HG03558 (cell line): ENCODE results near the gene CTNS.
"Not testable (repeated sequence)": the region's sequence is repeated elsewhere in the genome, so short reads cannot be mapped to it uniquely, and the experiment has no call there.

Experiments
- ATAC-seq: cut with Tn5 transposase; IDR thresholded peaks from one replicate; pipeline ENCODE4 v1.9.1; 2021; ENCODE audit warnings: moderate number of reproducible peaks; ENCODE audit not compliant: unreplicated experiment; ENCODE audit errors: extremely low read depth

The CTNS gene

DNA sequence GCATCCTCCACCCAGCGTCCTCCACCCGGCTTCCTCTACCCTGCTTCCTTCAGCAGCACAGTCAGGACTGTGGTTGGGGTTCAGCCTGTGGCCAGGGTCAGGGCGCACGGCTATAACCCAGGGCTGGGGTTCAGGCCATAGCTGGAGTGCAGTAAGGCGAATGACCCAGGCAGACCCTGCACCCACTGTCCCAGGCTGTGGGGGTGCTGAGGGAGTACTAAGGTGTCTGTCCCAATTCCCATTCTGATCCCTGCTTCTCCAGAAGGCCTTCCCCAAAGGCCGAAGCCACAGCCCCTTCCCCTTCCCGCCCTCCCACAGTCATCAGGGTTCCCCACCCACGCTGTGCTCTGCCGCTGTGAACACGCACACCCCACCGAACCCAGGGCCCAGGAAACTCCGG, 44.5 kb downstream of the CTNS start:
- no peak for ATAC-seq

DNA sequence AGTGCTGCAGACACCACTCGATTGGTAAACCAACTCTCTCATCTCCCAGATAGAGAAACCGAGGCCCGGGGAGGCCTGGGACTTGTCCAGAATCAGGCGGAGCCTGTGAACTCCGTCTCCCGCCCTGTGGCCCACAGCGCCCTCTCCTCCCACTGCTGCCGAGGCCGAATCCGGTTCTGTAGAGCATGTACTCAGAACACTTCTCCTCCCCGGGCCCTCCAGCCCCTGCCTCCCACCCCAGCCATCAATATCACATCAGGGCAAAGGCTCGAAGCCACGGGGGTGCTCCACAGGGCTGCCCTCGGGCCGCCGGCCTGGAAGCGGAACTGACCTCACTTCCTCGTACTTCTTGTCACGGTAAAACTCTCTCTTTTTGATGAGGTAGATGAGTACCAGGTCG, 45.0 kb downstream of the CTNS start:
- ATAC-seq, result no peak

DNA sequence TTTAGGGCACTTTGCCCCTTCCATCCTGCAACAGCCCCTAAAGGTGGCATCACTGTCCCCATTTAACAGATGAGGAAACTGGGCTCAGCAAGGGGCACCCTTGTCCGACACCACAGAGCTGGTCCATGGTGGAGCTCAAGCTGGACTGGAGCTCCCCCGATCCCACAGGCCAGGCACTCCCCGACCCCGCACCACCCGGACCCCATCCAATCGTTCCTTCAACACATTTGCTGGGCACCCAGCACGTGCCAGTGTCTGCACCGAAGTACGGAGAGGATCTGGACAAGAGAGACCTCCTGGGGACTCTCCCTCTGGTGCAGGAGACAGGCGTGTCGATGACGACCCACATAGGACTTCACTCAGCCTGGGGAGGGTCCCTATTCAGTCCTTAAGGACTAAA, 45.5 kb downstream of the CTNS start:
- no peak for ATAC-seq

DNA sequence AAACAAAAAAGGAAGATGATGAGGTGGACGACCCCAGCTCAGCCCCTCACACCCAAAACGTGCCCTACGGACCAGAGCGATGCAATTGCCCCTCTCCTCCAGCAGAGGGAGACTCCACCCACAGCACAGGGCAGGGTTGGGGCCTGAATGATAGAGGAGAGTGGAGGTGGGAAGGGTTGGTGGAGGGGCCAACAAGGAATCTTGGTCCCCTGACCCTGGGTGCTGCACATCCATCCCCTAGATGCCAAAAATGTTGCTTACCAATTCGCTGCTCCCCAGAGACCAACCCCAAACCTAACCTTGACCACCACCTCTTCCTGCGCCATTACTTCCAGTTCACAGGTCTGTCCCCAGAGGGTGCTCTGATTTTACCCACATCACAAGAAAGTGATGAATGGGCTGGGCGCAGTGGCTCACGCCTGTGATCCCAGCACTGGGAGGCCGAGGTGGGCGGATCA, 46.5 kb downstream of the CTNS start:
- no peak for ATAC-seq

DNA sequence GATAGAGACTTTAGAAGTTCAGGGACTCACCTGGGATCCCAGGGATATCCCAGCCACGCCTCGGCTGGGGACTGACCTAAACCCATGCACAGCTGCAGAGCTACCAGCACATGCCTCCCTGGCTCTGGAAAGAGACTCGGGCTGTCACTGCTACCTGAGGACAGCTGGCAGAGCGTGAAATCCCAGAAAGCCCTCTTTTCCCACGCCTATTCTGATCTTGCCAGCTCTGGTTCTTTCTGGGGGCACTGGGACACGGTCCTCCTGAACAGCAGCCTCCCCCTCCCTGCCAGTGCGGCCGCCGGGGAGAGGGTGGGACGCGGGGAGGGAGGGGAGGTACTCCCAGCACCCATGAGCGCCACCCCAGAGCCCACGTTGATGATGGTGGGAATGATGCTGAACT, 48.6 kb downstream of the CTNS start:
- no peak for ATAC-seq

DNA sequence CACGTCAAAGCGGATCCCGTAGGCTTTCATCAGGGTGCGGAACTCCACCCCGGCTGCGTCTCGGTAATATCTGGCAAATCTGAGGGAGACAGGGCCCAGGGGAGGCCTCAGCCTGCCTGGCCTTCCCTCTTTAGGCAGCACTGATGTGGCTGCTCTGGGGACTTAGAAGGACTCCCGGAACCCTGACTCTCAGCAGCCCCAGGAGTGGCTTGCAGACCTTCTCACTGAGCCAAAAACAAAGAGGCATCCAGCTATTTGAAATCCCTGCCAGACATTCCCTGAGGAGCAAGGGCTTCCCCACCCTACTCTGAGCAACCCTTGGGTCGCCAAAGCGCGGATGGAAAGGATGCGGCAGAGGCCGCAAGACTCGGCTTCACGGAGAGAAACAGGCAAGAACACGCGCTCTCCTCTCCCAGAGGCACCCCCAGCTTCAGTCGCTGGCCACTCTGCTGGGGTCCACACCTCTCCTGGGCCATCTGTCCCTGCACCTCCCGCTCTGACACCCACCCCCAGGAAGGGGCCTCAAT, 51.5 kb downstream of the CTNS start:
- no peak for ATAC-seq

DNA sequence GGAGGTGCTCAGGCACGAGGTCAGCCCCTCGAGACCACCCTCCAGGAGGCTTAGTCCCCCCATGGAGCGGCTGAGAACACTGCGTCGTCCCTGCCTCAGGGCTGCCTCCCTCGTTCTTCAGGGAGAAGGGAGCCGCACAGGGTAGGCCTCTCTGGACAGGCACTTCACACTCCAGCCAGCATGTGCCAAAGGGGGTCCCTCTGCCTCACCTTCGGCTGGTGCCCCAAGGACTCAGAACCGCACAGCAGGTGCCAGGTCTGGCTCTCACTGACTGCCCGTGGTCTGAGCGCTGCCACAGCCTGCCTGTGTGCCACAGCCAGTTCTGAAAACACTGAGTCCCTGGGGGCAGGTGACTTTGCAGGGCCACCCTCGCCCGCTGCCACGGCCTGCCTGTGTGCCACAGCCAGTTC, 52.3 kb downstream of the CTNS start:
- ATAC-seq, result no peak

DNA sequence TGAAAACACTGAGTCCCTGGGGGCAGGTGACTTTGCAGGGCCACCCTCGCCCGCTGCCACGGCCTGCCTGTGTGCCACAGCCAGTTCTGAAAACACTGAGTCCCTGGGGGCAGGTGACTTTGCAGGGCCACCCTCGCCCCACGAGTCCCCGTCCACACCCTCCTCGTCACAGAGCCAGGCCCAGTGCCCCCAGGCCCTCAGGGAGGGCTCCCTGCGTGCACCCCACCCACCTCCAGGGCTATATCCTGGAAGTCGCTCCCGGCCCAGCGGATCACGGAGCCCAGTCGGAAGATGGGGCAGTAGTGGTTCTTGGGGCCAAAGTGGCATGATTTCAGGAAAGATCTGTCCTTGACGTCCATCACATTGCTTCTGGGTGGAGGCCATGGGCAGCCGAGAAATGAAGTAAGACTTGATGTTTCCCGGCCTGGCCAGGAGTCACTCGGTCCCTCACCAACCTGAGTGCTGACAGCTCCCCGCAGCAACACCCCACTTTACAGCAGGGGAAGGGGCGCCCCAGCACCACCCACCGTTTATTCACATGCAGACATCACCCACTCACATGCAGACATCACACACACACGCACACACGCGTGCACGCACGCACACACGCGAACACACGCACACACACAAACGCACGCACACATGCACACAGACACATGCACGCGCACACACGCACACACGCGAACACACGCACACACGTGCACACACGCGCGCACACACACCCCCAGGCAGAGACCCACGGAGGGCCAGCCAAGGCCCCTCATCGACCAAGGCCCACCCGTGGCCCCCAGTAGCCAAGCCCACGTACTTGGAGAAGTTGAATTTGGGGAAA, 52.9 kb downstream of the CTNS start:
- ATAC-seq, result no peak

DNA sequence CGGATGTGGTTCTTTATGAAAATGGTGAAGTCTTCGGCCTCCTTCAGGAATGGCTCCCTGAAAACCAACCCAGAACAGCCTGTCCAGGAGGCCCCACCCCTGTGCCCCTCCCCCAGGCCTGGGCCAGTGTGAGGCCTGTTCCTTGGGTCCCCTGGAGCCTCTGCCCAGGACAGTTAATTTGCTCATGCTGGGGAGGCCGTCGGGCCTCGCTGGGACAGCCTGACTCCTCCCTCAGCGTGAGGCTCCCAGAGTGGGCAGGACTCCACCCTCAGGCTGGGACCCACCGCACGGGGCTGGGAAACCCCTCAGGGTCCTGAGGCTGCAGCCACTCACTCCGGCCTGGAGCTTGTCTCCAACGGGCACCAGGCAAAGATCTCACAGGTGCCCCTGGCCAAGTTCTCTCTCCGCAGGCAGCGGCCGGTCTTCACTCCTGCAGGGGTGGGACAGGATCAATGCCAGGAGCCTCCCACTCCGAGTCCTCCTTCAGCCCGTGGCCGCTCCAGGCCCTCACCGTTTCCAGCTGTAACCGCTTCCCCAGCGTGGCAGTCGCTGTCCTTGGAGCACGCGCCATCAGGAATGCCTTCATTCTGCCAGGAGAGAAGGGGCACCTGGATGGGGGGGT, 53.6 kb downstream of the CTNS start:
- ATAC-seq, result no peak

DNA sequence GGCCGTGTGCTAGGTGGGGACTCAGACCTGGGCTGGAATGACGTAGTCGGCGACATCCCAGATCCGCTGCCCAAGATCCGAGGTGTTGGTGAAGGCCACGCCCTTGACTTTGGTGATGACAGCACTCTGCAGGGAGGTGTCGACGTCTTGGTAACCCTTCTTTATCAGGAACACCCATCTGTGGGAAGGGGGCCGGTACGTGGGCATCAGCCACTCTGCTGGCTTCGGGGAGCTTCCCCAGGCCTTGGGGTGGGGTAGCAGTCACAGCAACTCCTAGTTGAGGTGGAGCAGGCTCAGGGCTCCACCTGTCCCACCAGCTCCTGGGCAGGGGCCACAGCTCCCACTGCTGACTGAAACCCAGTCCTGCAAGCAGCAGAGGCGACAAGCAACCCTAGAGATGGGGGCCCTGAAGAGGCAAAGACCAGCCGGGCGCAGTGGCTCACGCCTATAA, 55.1 kb downstream of the CTNS start:
- no peak for ATAC-seq

DNA sequence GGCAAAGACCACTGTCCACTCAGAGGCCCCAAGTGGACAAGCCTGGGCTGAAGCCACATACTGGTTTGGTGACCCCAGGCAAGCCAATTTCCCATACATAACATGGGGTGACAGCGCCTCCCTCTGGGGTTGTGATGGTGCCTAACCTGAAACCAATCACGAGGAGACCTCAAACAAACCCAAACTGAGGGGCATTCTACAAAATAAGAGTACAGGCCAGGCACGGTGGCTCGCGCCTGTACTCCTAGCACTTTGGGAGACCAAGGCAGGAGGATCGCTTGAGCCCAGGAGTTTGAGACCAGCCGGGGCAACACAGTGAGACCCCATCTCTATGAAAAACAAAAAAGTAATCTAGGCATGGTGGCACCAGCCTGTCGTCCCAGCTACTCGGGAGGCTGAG, 55.8 kb downstream of the CTNS start:
- ATAC-seq, result no peak

DNA sequence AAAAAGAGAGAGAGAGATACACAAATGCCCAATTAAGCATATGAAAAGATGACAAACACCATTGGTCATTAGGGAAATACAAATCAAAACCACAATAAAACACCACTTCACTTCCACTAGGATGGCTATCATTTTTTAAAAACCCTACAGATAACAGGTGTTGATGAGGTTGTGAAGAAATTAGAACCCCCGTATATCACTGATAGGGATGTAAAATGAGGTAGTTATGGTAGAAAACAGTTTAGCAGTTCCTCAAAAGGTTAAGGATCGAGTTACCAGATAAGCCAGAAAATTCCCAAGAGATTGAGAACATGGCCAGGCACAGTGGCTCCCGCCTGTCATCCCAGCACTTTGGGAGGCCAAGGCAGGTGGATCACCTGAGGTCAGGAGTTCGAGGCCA, 56.6 kb downstream of the CTNS start:
- no peak for ATAC-seq

DNA sequence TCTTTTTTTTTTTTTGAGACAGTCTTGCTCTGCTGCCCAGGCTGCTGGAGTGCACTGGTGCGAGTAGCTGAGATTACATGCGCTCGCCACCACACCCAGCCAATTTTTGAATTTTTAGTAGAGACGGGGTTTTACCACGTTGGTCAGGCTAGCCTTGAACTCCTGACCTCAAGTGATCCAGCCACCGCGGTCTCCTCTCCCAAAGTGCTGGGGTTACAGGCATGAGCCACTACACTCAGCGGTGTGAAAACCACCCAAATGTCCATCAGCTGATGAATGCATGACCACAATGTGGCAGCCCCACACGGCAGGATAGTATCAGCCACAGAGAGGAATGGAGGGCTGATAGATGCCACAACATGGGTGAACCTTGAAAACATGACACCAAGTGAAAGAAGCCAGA, 57.3 kb downstream of the CTNS start:
- peak; percentile 37 for ATAC-seq

DNA sequence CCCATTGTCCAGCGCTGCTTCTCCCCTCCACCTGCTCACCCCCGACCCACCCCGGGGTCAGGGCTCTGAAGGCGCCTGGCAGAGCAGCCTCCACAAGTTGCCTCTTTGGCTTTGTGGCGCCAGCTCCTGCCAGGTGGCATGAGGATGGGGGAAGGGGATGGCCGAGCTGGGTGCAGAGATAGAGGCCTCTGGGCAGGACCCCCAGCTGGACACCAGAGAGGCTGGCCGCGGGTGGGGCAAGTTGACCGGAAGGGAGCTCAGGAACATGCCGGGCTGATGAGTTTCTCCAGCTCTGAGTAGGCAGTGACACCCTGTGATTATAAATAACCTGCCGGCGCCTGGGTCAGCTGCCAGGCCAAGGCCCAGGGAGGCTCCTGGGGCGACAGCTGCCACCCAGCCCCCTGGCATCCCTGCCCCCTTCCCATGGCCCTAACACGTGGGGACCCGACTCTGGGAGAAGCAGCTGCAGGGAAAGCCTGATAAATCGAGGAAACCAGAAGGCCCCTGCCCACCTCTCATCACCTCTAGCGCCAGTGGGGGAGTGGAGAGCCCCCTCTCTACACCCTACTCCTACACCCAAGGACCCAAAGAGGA, 58.7 kb downstream of the CTNS start:
- no peak for ATAC-seq

DNA sequence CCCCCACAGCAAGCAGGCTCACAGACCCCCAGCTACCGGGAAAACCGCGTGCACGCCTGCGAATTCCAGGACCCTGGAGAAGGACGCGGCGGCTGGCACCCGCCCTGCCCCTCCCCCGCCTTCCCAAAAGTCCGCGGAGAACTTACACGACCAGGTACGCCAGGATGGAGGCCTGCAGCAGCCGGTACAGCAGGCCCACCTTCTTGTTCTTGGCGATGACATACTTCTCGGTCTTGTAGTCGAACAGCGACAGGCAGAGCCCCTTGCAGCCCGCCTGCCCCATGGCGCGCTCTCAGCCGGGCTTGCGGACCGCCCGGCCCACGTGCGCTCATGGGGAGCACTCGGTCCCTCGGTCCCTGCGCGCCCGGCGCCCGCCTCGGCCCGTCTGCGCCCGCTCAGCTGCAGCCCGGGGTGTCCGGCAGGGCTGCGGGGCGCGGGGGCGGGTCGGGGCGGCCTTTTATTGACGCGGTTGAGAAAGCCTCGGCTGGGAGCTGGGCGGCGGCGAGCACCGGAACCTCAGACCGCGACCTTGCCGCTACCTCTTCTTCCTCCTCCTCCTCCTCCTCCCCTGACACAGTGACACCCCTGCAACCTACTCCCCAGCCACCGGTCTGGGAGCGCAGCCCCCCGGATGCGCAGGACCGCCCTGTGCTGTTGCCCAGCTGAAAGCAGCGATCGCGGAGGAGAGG, 59.3 kb downstream of the CTNS start, which contains the start of gene P2RX5:
Gene P2RX5, minus strand, starts transcription at position 433 of the 689 bp plus-strand sequence. Its CDS starts 150 bp downstream, at position 283.
- no peak for ATAC-seq

DNA sequence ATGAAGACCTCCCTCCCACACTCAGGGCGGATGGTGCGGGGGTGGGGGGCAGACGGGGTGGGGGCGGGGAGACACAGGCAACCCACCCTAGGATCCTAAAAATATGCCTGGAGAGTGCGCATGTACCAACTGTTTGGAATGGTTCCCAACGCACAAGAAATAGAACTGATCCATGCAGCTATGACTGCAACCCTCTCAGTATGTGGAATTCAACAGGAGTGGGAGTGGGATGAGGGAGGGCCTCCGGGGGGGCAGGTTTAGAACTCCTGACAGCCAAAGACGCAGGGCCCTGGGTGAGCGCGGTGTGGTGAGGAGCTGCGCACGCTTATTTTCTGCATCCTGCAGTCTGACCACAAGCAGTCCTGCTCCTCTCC, 60.5 kb downstream of the CTNS start:
- no peak for ATAC-seq

DNA sequence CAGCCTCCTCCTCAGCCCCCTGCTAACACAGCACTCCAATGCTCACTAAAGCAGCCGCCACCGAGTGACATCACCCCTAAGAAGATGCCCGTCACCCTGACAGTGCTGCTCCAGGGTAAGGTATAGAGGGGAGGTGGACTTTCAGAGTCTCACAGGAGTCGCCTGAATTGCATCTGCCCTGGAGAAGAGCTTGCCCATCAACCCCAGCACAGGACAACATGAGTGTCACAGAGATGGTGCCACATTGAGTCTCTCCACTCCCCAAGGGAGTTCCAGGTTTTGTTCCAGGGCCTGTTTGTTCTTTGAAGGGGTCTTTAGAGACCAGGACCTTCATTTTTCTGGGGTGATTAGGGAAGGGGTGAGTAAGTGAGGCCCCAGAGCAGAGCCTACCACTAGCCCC, 61.6 kb downstream of the CTNS start:
- ATAC-seq, result no peak

DNA sequence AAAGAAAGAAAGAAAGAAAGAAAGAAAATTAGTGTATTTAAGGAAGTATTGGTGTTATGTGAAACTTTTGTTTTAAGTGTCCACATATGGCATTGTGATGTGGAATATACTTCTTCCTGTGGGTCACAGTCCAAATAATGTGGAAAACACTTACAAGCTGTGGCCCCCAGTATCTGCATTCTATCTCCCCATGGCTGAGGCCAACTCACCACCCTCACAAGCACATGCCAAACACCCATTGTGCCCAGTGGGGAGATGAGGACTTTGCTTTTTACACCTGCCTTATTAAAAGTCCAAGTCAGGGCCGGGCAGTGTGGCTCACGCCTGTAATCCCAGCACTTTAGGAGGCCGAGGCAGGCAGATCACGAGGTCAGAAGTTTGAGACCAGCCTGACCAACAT, 63.4 kb downstream of the CTNS start:
- ATAC-seq, result no peak

DNA sequence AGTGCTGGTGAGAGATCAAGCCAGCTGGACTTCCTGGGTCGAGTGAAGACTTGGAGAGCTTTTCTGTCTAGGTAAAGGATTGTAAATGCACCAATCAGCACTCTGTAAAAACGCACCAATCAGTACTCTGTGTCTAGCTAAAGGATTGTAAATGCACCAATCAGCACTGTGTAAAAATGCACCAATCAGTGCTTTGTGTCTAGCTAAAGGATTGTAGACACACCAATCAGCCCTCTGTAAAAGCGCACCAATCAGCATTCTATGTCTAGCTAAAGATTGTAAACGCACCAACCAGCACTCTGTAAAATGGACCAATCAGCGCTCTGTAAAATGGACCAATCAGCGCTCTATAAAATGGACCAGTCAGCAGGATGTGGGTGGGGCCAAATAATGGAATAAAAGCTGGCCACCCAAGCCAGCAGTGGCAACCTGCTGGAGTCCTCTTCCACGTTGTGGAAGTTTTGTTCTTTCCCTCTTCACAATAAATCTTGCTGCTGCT, 65.5 kb downstream of the CTNS start:
- not testable (repeated sequence) for ATAC-seq

DNA sequence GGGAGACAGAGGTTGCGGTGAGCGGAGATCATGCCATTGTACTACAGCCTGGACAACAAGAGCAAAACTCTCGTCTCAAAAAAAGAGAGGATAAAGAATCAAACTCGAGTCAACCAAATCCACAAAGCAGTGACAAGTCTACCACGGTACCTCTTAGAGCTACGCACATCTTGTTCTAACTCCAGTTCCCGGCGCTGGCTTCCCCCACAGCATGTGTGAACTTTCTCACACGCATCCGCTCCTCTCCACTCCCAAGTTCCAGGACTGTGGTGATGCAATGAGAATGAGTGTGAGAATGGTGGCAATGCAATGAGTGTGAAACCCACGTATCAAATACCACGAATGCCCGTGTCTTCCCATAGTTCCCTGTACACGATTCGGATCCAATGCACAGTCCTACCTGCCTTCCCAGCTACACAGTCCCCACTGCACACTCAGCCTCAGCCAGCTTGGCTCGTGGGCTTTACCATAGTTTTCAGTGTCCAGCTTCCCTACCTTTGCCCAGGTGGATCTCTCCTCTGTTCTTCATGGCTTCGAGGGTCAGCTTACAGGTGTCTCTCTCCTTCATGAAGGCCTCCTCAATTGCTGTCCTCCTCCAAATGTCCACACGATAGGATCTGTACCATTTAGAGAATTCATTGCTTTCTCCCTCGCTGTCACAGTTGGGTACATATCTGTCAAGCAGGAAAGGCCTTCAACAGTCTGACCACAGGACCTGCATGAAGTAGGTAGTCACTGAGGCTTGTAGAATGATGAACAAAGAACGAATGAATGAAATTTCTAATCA, 68.6 kb downstream of the CTNS start:
- no peak for ATAC-seq
